ENCODE measurements around the gene ATP1B4.

DNA sequence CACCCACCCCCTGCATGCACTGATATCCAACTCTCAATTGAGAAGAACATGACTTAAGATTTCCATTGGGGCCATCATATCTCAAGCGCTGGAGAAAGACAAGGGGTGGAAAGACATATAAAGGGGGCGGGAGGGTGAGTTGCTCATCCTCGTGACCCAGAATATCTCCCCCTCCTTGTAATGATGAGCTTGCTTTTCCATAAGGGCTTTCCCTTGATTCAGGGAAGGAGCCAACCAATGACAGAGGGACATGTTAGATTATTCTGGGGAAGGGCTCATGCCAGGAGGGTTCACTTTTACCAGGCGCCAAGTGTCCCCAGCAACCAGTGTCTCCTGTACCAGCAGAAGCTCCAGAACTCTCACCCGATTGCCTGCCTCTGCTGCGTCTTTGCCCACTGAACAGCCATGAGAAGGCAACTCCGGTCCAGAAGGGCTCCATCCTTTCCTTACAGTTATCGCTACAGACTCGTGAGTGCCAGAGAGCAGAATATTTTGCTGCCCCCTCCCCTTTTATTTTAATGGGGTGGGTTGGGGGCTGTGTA is at the start of gene ATP1B4:
- TF ChIP-seq, protein P1, sequence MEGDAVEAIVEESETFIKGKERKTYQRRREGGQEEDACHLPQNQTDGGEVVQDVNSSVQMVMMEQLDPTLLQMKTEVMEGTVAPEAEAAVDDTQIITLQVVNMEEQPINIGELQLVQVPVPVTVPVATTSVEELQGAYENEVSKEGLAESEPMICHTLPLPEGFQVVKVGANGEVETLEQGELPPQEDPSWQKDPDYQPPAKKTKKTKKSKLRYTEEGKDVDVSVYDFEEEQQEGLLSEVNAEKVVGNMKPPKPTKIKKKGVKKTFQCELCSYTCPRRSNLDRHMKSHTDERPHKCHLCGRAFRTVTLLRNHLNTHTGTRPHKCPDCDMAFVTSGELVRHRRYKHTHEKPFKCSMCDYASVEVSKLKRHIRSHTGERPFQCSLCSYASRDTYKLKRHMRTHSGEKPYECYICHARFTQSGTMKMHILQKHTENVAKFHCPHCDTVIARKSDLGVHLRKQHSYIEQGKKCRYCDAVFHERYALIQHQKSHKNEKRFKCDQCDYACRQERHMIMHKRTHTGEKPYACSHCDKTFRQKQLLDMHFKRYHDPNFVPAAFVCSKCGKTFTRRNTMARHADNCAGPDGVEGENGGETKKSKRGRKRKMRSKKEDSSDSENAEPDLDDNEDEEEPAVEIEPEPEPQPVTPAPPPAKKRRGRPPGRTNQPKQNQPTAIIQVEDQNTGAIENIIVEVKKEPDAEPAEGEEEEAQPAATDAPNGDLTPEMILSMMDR (optimal IDR thresholded peaks at IDR 0.05 in 1 of 3, IDR thresholded peaks at IDR 0.05 in 1 of 3, conservative IDR thresholded peaks at IDR 0.05 in 1 of 3; ENCODE audit: extremely low read depth in 1 of 3, insufficient read depth in 2 of 3, low read length in 3 of 3) = no peak
- no peak for TF ChIP-seq EZH2 (IDR thresholded peaks at IDR 0.05; ENCODE audit: low read length)

All from keratinocyte (primary cell).